GM15510 (cell line): ENCODE measurements around the gene ENTPD7.

Experiments used
- POLR2A ChIP-seq: IDR thresholded peaks from 3 replicates; pipeline ENCODE4 v1.6.1; 2011; ENCODE audit warnings: borderline replicate concordance; ENCODE audit not compliant: insufficient read length; ENCODE audit errors: extremely low read depth

The ENTPD7 gene

GRCh38 chr10:99750641-99751040 is 91.3 kb downstream of the ENTPD7 start:
- TF ChIP-seq POLR2A, result no peak

- no peak for TF ChIP-seq POLR2A
Observed at GRCh38 chr10:99754670-99755069, 95.4 kb downstream of the ENTPD7 start.
